ENCODE data around the gene ATP11A.

- TF ChIP-seq EZH2 (IDR thresholded peaks at IDR 0.05; ENCODE audit: insufficient read depth, poor library complexity, severe bottlenecking) (no peak), EZH2phosphoT487 (IDR thresholded peaks at IDR 0.05; ENCODE audit: insufficient read depth, low read depth) (no peak)
Measured at GRCh38 chr13:112825875-112826274, 136.0 kb downstream of the ATP11A start.
